Measurements from ENCODE around the gene MAF.

GRCh38 chr16:79560318-79560717 is 40.2 kb downstream of the MAF start:
- TF ChIP-seq CTCF (IDR thresholded peaks at IDR 0.05) = no peak
- TF ChIP-seq POLR2A (IDR thresholded peaks at IDR 0.05) = no peak
